K562 (cell line): Measurements from ENCODE around the gene KCNC3. TPM values are rescaled to one million over a fixed set of nuclear protein-coding genes. Genes with fewer than 3 reads are reported as not detected.

ENCODE experiments used
- ATF1 ChIP-seq, 2 experiments: fragments of 450-650 bp in 1 of 2; IDR thresholded peaks; 2 replicates each; pipeline ENCODE4 v1.6.1; 2016; ENCODE audit warnings: missing compliant biosample characterization in 1 of 2, missing genetic modification characterization in 1 of 2
- CBFA2T2 ChIP-seq: fragments of 450-650 bp; conservative IDR thresholded peaks from 2 replicates; pipeline ENCODE4 v1.6.1; 2017; ENCODE audit warnings: mild to moderate bottlenecking
- CSDE1 ChIP-seq, 2 experiments: fragments of 450-650 bp; IDR thresholded peaks; 2 replicates each; pipeline ENCODE4 v1.6.1; 2016; ENCODE audit warnings: mild to moderate bottlenecking in 1 of 2
- FOSL1 ChIP-seq: fragments of 200-800 bp; sonication (Bioruptor generic); conservative IDR thresholded peaks from 2 replicates; pipeline ENCODE4 v1.6.1; 2016; ENCODE audit warnings: missing genetic modification characterization, missing compliant biosample characterization
- HDGF ChIP-seq: fragments of 450-650 bp; IDR thresholded peaks from 2 replicates; pipeline ENCODE4 v1.6.1; 2016
- HSF4 ChIP-seq: fragments of 250-450 bp; sonication (Bioruptor Pico); IDR thresholded peaks from 2 replicates; pipeline ENCODE4 v2.1.2; 2022; ENCODE audit warnings: mild to moderate bottlenecking, moderate library complexity, borderline replicate concordance
- L3MBTL2 ChIP-seq: fragments of 450-650 bp; IDR thresholded peaks from 2 replicates; pipeline ENCODE4 v1.6.1; 2016; ENCODE audit warnings: mild to moderate bottlenecking, moderate library complexity
- NBN ChIP-seq: fragments of 450-650 bp; IDR thresholded peaks from 2 replicates; pipeline ENCODE4 v1.6.1; 2016; ENCODE audit warnings: low read depth, mild to moderate bottlenecking
- TBL1XR1 ChIP-seq, 2 experiments: IDR thresholded peaks; 2 replicates each; pipeline ENCODE4 v1.6.1; 2012; ENCODE audit warnings: improper control_type of control experiment in 2 of 2, low read length in 2 of 2, mild to moderate bottlenecking in 1 of 2
- XRCC5 ChIP-seq: fragments of 200-400 bp; formaldehyde crosslinking; IDR thresholded peaks from 2 replicates; pipeline ENCODE4 v1.6.1; 2017; ENCODE audit warnings: low read depth, mild to moderate bottlenecking, low read length
- polyA plus RNA-seq, 8 experiments: library from polyadenylated mRNA; depleted of rRNA in 4 of 8; stranded (reverse) in 5 of 8; unstranded in 3 of 8; fragments of >200 nt; fragmentation: Nextera tagmentation in 2 of 8; fragmentation: Illumina TruSeq in 1 of 8; extraction: Ambion mirVana in 2 of 8; extraction: Trizol in 1 of 8; gene quantifications; 2 replicates each; pipeline versions ENCODE4 v1.2.1 to v1.2.3, GENCODE V29; 2011 to 2014; ENCODE audit warnings: inconsistent platforms in 1 of 8, missing spikeins in 1 of 8
- total RNA-seq, 7 experiments: library from RNA; depleted of rRNA in 6 of 7; stranded (reverse); fragments of >200 nt in 6 of 7; fragmentation: Illumina TruSeq in 2 of 7; extraction: Trizol in 2 of 7; gene quantifications; 2 replicates each; pipeline versions ENCODE4 v1.2.1 to v1.2.3, GENCODE V29; 2011 to 2021; ENCODE audit warnings: low replicate concordance in 1 of 7
- TF ChIP-seq, protein P1 (sequence below): fragments of 450-650 bp; formaldehyde crosslinking; IDR thresholded peaks from 2 replicates; pipeline ENCODE4 v1.4.0; 2020; ENCODE audit warnings: mild to moderate bottlenecking, mixed read lengths
- TF ChIP-seq, protein P2 (sequence below): fragments of 250-450 bp; sonication (Bioruptor Pico); IDR thresholded peaks from 2 replicates; pipeline ENCODE4 v1.4.0; 2020; ENCODE audit warnings: mild to moderate bottlenecking, moderate library complexity
- TF ChIP-seq, protein P3 (sequence below): fragments of 450-650 bp; IDR thresholded peaks from 2 replicates; pipeline ENCODE4 v1.6.1; 2016; ENCODE audit warnings: low read depth
- TF ChIP-seq, protein P4 (sequence below): fragments of 250-450 bp; sonication (Bioruptor Pico); IDR thresholded peaks from 2 replicates; pipeline ENCODE4 v1.4.0; 2020; ENCODE audit warnings: mild to moderate bottlenecking

The KCNC3 gene
- total and polyA plus RNA-seq, 9 of the 15 experiments (the other 6 are each of a cell fraction or from before 2014, with no cell fraction given) = 0.03 to 26.2 (median 2.0) TPM

DNA sequence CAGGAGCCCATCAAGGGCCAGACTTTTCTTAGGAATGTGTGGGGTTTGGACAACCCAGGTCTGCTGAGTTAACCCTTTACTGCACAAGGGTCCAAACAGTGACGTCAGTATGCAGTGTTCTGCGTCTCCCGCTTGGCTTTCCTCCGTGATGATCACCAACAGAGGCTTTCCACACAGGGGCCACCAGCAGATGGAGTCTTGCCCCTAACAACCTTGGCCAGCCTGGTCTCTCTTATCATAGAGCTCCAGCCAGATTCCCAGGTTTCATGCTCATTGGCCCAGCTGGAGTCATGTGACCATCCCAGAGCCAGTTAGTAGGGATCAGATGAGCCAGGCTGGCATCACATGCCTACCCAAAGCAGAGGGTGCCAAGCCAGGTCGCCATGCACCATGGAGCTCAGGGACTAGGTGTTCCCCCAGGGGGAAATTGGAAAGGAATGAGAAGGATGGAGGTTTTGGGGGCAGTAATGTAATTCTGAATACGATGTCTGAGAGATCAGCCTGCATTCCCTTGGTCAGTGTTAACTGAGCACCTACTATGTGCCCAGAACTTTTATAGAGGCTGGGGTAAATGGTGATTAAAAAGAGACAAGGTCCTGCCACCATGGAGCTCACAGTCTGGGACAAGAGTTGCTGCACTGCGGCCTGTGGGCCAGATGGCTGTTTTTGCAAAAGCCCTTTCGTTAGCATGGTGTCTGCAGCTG is 64.5 kb downstream of the KCNC3 start (continued):
- TF ChIP-seq, protein P1, sequence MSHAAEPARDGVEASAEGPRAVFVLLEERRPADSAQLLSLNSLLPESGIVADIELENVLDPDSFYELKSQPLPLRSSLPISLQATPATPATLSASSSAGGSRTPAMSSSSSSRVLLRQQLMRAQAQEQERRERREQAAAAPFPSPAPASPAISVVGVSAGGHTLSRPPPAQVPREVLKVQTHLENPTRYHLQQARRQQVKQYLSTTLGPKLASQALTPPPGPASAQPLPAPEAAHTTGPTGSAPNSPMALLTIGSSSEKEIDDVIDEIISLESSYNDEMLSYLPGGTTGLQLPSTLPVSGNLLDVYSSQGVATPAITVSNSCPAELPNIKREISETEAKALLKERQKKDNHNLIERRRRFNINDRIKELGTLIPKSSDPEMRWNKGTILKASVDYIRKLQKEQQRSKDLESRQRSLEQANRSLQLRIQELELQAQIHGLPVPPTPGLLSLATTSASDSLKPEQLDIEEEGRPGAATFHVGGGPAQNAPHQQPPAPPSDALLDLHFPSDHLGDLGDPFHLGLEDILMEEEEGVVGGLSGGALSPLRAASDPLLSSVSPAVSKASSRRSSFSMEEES (CRISPR knock-in tag) = peak; percentile 96
- TF ChIP-seq CBFA2T2 (peak; percentile 69), TBL1XR1 (IDR thresholded peaks at IDR 0.05; ENCODE audit: low read length in 2 of 2) (0 out of 4 replicates have a peak, but pooled peaks of 1 of the 2 experiments have one; percentile 18), HSF4 (no peak), NBN (0 out of 2 replicates have a peak, but pooled peaks have one; percentile 33), L3MBTL2 (peak; percentile 43; the same call in 1 of the 2 replicates), FOSL1 (tag) (no peak), XRCC5 (no peak), CSDE1 (IDR thresholded peaks at IDR 0.05) (no peak), ATF1 (CRISPR knock-in tag; IDR thresholded peaks at IDR 0.05) (peak; percentile 14; the same call in 1 of the 2 replicates), ATF1 (tag; IDR thresholded peaks at IDR 0.05) (peak; percentile 93), HDGF (no peak)
- TF ChIP-seq, protein P2, sequence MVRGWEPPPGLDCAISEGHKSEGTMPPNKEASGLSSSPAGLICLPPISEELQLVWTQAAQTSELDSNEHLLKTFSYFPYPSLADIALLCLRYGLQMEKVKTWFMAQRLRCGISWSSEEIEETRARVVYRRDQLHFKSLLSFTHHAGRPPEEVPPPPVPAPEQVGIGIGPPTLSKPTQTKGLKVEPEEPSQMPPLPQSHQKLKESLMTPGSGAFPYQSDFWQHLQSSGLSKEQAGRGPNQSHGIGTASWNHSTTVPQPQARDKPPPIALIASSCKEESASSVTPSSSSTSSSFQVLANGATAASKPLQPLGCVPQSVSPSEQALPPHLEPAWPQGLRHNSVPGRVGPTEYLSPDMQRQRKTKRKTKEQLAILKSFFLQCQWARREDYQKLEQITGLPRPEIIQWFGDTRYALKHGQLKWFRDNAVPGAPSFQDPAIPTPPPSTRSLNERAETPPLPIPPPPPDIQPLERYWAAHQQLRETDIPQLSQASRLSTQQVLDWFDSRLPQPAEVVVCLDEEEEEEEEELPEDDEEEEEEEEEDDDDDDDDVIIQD (CRISPR knock-in tag) = no peak
- TF ChIP-seq, protein P3, sequence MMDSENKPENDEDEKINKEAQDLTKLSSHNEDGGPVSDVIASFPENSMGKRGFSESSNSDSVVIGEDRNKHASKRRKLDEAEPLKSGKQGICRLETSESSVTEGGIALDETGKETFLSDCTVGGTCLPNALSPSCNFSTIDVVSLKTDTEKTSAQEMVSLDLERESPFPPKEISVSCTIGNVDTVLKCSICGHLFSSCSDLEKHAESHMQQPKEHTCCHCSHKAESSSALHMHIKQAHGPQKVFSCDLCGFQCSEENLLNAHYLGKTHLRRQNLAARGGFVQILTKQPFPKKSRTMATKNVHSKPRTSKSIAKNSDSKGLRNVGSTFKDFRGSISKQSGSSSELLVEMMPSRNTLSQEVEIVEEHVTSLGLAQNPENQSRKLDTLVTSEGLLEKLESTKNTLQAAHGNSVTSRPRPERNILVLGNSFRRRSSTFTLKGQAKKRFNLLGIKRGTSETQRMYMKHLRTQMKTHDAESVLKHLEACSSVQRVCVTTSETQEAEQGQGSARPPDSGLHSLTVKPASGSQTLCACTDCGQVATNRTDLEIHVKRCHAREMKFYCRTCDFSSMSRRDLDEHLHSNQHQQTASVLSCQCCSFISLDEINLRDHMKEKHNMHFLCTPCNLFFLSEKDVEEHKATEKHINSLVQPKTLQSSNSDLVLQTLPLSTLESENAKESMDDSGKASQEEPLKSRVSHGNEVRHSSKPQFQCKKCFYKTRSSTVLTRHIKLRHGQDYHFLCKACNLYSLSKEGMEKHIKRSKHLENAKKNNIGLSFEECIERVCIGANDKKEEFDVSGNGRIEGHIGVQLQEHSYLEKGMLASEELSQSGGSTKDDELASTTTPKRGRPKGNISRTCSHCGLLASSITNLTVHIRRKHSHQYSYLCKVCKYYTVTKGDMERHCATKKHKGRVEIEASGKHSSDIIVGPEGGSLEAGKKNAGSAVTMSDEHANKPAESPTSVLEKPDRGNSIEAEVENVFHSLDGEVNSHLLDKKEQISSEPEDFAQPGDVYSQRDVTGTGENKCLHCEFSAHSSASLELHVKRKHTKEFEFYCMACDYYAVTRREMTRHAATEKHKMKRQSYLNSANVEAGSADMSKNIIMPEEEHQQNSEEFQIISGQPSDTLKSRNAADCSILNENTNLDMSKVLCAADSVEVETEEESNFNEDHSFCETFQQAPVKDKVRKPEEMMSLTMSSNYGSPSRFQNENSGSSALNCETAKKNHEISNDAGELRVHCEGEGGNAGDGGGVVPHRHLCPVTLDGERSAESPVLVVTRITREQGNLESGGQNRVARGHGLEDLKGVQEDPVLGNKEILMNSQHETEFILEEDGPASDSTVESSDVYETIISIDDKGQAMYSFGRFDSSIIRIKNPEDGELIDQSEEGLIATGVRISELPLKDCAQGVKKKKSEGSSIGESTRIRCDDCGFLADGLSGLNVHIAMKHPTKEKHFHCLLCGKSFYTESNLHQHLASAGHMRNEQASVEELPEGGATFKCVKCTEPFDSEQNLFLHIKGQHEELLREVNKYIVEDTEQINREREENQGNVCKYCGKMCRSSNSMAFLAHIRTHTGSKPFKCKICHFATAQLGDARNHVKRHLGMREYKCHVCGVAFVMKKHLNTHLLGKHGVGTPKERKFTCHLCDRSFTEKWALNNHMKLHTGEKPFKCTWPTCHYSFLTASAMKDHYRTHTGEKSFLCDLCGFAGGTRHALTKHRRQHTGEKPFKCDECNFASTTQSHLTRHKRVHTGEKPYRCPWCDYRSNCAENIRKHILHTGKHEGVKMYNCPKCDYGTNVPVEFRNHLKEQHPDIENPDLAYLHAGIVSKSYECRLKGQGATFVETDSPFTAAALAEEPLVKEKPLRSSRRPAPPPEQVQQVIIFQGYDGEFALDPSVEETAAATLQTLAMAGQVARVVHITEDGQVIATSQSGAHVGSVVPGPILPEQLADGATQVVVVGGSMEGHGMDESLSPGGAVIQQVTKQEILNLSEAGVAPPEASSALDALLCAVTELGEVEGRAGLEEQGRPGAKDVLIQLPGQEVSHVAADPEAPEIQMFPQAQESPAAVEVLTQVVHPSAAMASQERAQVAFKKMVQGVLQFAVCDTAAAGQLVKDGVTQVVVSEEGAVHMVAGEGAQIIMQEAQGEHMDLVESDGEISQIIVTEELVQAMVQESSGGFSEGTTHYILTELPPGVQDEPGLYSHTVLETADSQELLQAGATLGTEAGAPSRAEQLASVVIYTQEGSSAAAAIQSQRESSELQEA = no peak
- TF ChIP-seq, protein P4, sequence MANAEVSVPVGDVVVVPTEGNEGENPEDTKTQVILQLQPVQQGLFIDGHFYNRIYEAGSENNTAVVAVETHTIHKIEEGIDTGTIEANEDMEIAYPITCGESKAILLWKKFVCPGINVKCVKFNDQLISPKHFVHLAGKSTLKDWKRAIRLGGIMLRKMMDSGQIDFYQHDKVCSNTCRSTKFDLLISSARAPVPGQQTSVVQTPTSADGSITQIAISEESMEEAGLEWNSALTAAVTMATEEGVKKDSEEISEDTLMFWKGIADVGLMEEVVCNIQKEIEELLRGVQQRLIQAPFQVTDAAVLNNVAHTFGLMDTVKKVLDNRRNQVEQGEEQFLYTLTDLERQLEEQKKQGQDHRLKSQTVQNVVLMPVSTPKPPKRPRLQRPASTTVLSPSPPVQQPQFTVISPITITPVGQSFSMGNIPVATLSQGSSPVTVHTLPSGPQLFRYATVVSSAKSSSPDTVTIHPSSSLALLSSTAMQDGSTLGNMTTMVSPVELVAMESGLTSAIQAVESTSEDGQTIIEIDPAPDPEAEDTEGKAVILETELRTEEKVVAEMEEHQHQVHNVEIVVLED = no peak
